GM12874 (cell line): ENCODE measurements around the gene SLIT1.

ENCODE experiments used
- TF ChIP-seq, protein P1 (sequence below): IDR thresholded peaks from 2 replicates; pipeline ENCODE4 v1.5.1; 2011; ENCODE audit warnings: low read depth, mild to moderate bottlenecking, control low read depth, low read length, moderate library complexity; ENCODE audit not compliant: insufficient read depth

Gene SLIT1

GRCh38 chr10:97000487-97001182 is 185.1 kb downstream of the SLIT1 start:
- TF ChIP-seq, protein P1, sequence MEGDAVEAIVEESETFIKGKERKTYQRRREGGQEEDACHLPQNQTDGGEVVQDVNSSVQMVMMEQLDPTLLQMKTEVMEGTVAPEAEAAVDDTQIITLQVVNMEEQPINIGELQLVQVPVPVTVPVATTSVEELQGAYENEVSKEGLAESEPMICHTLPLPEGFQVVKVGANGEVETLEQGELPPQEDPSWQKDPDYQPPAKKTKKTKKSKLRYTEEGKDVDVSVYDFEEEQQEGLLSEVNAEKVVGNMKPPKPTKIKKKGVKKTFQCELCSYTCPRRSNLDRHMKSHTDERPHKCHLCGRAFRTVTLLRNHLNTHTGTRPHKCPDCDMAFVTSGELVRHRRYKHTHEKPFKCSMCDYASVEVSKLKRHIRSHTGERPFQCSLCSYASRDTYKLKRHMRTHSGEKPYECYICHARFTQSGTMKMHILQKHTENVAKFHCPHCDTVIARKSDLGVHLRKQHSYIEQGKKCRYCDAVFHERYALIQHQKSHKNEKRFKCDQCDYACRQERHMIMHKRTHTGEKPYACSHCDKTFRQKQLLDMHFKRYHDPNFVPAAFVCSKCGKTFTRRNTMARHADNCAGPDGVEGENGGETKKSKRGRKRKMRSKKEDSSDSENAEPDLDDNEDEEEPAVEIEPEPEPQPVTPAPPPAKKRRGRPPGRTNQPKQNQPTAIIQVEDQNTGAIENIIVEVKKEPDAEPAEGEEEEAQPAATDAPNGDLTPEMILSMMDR, result 0 out of 2 replicates have a peak, but pooled peaks have one; percentile 7

GRCh38 chr10:96999987-97000386 is 185.8 kb downstream of the SLIT1 start:
- TF ChIP-seq, protein P1, result no peak

GRCh38 chr10:96999337-96999736 is 186.4 kb downstream of the SLIT1 start:
- TF ChIP-seq, protein P1, result no peak

DNA sequence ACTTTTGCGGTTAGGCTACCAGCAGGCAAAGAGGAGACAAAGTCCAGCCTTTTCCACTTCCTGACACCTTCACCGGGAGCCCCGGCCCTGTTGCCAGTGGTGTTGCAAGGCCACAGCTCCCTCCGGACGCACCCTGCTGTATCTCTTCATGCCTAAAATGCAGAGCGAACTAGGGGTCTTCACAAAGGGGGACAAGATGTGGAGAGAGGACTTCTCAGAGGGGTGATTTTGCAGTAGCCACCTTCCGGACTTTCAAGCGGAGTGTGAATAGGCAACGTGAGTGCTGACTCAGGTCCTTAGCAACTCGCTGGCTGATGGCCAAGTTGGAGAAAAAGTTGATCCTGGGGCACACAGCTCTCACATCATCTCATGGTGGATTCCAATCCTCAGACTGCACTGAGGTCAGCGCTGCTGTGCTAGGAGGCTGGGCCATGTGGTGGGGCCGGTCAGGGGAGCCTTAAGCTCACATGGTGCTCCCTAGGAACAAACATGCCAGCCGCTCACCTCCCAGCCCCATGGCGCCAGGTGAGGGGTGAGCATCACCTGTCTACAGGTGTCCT is 187.3 kb downstream of the SLIT1 start:
- TF ChIP-seq, protein P1, result no peak

DNA sequence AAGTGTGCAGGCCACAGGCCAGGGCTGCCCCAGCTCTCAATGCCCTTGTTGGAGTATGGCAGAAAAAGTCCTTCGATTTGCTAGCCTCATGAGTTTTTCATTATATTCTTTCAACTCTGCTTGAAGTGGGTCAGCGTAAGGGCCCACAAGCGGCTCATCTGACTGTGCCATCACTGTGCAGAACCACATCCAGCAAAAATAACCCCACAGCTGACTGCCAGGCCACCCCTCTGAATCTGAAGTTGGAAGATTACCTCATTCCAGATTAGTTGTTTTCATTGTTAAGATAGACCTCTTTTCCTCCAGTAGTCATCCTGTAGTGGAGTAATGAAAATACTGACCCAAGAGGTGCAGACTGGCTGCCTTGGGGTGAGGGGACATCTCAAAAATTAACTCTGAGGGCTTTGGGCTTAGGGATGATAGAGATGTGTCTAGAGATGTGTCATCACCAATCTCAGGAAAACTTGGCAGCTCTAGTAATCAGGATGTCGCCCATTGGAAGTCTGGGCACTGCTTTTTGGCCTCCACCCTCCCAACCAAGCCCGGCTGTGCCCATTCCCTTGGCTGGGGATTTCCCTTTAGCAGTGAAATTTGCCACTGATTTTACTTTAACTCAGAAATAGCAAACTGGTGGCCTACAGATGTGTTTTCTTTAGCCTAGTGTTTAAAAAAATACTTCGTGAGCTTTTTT is 189.3 kb downstream of the SLIT1 start:
- TF ChIP-seq, protein P1, result no peak

DNA sequence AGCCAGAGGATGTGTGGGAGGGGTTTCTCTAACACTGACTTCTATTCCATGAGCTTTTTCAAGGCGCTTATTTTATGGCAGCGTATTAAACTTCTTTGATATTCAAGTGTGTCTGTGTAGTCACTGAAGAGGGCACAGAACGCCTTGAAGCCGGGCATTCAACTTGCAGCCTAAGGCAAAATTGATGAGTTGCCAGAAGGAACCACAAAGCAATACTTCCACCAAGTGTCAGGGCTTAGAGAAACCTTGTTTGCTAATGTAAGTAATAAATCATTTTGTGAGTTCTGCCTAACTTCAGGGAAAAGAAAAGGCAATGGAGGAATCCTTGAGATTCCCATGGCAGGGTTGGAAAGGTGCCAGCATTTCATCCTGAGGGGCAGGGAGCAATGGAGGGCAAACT is 189.9 kb downstream of the SLIT1 start:
- TF ChIP-seq, protein P1, result no peak

- TF ChIP-seq, protein P1, result no peak
Observed at GRCh38 chr10:96992721-96993120, 193.0 kb downstream of the SLIT1 start.
